Measurements from ENCODE around the gene WFDC5.
A peak's percentile ranks its signal among the peaks of the same experiment; 100 is the strongest.

The WFDC5 gene

DNA sequence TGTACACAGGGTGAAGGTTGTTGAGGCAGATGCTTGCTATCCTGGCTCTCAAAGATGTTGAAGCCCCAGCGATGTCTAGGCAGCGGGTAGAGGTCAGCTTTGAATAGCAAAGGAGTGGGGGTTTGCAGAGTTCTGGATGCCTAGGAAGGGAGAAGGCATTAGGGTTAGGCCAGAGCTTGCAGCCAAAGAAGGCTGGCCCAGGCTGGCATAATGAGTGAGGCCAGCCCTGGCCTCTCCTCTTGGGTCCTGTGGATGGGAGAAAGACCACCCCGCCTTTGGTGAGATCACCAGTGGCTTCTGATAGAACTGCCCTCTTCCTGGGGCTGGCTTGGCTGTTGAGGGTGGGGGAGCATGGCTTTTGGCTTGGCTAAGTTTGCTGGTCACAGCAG is 406 bp upstream of the WFDC5 start:
- DNase-seq (ENCODE audit: low spot score): no peak

DNA sequence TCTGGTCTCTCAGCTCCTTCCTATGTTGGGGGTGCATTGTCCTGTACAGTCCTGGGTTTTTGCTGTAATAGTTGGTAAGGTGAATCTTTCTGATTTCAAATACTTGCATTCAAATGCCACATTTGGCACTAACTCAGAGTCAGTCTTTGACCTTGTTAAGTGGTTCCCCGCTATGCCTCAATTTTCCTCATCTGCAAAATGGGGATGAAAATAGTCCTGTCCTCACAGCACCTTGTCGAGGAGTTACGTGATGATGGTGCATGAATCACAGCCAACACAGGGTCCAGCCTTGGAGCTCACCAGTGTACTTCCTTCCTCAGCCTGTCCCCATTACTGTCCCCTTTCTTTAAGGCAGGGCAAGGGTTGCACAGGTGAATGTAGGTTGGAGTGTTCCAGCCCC is 1.1 kb downstream of the WFDC5 start:
- no peak for DNase-seq (ENCODE audit: low spot score)

DNA sequence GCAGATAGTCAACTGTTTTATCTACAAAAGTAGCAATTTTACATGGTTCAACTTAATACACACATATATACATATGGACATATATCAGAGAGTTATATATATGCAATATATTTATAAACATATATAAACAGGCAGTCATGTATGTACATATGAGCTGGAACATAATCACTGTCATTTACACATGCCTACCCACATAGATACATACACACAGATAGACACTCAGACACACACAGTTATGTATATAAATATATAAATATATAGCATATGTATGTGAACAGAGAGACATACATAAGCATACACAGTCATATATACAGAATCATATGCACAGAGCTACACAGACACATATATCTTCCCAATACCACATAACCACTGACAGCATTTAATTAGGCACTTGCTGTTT is 2.2 kb downstream of the WFDC5 start:
- DNase-seq (ENCODE audit: low spot score): no peak

DNA sequence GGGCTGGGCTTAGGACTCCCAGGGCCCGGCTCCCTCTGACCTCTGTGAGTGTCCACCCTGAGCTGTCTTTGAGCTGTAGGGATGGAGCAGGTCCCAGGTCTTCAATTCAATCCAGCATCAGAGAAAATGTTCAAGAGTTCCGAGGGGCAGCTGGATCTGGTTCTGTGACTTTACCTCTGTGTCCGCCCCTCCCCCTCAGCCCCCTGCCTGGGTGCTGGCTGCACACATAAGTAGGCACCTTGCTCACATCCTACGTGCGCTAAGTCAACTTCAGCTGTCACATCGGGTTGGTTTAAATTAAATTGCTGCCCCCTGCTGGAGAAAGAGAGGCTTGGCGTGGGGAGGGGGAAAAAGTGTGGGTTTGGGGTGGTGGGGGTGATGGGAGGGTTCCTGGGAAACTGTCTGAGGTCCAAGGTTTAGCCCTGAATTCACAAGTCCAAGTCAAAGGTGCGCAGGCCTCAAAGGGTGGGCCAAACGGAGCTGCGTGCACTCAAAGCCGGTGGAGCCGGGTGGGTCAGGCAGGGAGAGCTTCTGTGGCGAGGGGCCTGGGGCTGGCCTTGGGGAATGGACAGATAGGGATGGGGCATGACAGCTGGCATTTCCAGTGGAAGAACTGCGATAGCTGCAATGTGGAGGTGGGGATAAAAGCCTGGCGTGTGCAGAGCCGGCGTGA is 3.0 kb downstream of the WFDC5 start:
- DNase-seq (ENCODE audit: low spot score): peak; percentile 39

DNA sequence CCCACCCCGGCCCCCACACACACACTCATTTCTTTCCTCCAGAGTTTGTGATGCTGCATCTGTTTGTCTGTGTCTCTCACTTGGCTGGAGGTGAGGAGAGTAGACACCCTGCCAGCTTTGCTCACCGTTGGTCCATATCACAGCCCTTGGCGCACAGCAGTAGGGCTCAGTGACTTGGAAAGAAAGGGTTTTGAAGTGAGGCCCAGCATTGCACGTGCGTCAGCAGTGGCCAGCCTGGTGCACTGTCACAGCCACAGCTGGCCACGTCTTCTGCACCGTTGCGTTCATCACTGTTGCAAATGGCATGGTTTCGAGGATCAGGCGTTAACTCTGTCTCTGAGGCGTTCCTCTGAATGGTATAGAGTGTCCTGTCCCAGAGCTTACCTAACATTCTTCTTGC is 3.7 kb downstream of the WFDC5 start:
- no peak for DNase-seq (ENCODE audit: low spot score)

DNA sequence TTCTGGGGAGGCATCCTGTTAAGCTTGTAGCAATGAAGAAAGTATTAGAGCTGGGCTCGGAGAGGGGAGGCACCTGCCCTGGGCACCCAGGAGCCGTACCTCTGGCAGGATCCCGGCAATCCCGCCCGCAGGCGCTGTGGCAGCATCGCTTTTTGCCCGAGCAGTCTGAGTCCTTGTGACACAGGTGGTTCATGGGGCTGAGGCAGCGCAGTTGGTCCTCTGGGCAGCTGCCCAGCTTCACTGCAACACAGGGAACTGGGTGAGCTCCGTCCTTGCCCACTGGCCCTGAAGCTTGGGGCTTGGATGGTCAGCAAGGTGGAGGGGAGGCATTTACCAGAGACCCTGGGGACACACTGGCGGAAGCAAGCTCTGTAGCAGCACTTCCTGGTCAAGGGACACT is 4.7 kb downstream of the WFDC5 start:
- no peak for DNase-seq (ENCODE audit: low spot score)

DNA sequence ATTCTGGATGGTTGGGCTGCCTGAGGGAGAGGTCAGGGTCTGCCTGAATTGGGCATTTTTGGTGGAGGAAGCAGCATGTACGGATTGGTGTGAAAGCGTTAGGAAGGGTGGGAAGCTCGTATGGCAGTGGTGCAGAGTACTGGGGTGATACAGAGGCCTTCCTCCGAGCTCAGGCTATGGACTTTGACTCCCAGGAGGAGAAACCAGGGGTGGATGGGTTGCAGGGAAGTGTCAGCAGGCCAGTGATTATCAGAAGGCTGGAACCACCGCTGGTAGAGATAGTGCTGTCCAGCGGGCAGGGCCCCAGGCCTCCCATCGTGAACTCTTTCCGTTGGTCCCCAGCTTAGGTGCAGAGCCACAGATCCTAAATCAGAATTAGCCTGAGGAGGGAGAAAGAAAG is 5.3 kb downstream of the WFDC5 start:
- DNase-seq (ENCODE audit: low spot score): no peak

DNA sequence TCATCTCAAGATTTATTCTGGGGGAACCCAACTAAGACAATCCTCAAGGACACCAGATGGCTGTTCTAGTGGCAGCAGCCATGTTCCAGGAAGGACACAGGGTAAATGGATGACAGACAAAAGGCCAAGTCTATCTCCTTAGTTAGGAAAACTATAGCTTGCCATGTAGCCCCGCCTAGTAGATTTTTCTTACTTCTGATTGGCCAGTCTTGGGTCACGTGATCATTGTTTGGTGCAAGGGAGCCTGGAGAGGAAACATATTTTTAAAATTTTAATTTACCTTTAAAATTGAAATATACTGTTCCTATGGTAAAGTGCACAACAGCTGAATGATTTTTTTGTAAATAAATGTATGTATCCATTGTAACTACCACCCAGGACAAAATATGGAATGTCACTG is 9.7 kb downstream of the WFDC5 start:
- no peak for DNase-seq (ENCODE audit: low spot score)

DNA sequence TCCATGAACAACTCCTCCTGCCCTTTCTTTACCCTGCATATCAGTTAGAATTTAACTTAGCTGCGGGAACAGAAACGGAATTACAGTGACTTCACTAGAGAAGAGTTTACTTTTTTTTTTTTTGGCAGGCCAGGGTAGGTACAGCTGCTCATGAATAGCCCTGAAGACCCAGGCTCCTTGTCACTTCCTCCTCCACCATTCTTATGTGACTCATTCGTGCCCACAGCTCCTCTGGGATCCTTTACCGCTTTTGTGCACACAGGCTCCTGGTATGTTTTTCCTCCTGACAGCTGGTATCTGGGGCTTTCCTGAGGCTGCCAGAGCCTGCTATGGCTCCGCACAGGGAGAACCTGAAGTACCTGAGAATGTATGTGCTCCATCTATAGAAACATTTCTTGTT is 10.2 kb downstream of the WFDC5 start:
- peak; percentile 44 for DNase-seq (ENCODE audit: low spot score)

DNA sequence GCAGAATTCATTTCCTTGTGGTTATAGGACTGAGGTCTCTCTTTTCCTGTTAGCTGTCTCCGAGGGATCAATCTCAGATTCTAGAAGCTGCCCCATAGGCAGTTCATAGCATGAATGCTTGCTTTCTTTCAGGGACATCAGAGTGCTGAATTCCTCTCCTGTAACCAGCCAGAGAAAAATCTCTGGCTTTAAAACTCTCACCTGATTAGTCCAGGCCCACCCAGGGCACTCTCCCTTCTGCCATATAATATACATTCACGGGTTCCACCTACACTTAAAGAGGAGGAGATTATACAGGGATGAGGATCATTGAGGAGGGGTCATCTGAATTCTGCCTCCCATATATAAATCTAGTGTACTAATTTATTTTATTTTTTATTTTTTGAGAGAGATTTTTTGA is 11.9 kb downstream of the WFDC5 start:
- DNase-seq (ENCODE audit: low spot score): no peak

DNA sequence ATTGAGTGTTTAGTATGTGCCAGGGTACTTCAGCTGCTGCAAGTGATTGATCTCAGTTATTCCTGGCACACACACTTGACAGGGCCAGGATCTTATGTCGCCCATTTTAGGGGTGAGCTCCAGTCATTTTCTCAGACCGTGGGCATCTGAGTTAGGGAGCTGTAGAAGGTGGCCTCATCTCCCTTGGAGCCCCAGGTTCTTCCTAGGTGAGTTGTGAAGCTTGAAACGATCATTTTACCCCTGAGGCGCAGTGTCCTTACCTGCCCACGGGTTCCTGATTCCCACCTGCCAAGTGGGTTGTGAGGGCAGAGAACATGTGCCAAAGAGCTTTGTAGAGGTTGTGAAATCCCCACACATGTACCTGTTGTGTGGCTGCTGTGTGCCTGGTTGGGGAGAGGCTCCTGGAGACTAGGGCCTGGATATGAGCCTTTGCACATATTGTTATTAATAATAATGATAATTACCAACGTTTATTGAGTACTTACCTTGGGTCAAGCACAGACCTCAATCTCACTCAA is 13.6 kb downstream of the WFDC5 start:
- DNase-seq (ENCODE audit: low spot score): no peak

DNA sequence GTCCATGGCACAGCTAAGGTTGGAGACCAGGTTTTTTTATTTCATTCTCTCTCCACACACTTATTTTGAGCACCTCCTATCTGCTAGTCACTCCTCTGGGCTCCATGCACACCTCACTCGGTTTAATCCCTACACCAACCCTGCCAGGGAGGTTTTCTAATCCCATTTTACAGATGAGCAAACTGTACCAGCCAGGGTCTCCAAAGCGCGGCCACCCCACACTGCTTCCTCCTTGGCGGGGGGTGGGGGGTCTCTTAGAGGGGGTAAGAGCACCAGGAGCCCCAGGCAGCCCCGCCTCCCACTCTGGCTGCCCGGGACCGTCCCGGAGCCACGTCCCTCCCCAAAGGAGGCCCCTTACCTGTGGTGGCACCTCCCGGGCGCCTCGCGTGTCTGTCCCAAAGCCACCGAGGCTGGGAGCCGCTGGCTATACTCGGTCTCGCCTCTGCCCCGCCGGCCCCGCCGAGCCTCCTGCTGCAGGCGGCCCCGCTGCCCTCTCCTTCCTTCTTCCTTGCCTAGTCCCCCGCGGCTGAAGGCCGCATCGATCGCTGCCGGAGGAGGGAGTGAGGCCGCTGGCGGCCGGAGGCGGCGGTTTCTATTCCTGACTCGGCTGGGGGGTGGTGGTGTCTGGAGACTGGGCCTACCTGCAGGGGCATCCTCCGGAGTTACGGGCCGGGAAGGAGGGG is 14.3 kb downstream of the WFDC5 start, which contains the start of gene KCNS1:
Gene KCNS1 (minus strand): TSS at position 565 of the 683 bp plus-strand sequence. CDS start 1,891 bp downstream, outside the sequence.
- peak; percentile 64 for DNase-seq (ENCODE audit: low spot score)

DNA sequence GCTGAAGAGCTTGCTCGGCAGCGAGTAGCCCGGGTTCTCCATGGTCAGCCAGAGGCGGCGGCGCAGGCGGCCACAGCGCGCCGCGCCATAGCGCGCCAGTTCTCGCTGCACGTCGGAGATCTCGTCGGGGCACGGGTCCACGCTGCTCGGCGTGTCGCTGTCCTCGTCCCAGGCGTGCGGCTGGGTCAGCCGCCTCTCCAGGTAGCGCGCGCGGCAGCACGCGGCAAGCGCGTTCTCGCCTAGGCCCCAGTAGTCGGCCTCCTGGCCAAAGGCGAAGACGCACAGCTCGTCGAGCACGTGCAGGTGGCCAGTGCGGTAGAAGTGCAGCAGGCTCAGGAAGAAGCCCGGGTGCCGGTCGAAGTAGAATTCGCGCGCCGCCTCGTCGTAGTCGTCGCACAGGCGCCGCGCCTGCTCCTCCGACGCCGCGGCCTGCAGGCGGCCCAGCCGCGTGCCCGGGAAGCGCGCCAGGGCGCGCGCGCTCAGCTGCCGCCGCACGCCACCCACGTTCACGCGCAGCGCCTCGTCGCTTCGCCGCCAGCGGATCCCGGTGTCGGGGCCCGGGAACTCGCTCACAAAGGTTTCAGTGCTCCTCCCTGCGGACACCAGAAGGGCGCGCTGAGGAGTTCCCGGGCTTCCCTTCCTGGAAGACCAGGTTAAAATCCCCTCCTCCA is 16.7 kb downstream of the WFDC5 start:
- peak; percentile 46 for DNase-seq (ENCODE audit: low spot score)

DNA sequence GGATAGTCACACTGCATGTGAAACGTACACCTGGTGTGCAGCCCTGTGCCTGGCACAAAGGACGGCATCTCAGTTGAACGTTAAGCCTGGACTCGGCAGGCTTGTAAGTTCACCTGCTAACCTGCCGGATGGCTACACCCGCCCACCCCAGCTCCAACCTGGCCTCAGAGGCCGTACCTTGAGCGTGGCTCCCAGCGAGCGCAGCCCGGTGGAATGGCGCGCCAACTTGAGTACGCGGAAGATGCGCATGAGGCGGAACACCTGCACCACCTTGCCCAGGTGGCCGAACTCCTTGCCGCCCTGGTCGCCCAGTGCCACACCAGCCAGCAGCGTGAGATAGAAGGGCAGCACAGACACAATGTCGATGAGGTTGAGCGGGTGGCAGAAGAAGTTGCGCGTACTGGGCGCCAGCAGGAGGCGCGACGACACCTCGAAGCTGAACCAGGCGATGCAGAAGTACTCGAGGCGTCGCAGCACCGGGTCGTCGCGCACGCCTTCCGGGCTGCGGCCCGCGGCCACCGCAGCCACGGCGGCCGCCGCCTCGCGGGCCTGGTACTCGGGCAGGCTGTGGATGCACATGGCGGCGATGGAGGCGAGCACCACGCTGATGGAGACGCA is 17.4 kb downstream of the WFDC5 start:
- DNase-seq (ENCODE audit: low spot score): peak; percentile 61

DNA sequence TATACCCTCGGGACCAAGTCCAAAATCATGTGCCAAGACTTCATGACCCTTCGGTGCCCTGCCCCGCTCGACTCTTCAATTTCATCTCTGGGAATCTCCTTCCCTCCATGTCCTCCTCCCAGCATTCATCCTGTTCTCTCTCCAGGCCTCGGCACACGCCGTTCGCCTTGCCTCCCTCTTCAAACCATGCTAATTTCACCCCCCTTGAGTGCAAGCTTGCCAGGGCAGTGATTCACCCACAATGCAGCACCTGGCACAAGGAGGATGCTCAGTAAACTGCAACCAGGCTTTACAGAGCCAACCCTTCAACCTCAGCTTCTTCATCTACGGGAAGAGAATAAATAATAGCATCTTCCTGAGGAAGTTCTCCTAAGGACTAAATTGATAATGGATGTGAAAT is 18.2 kb downstream of the WFDC5 start:
- DNase-seq (ENCODE audit: low spot score): no peak

DNA sequence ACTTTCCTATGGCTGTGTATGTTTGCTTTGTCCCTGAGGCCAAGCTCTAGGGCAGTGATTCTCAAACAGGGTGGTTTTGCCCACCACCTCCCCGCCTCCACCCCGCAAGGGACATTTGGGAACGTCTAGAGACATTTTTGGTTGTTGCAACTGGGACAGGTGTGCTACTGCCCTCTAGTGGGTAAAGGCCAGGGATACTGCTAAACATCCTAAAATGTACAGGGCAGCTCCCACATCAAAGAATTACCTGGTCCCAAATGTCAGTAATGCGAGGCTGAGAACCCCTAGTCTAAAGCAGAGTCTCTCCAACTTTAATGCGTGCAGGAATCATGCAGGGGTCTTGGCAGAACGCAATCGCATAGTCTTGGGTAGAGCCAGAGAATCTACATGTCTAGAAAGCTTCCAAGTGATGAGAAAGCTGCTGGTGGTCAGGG is 19.2 kb downstream of the WFDC5 start:
- DNase-seq (ENCODE audit: low spot score): peak; percentile 74

DNA sequence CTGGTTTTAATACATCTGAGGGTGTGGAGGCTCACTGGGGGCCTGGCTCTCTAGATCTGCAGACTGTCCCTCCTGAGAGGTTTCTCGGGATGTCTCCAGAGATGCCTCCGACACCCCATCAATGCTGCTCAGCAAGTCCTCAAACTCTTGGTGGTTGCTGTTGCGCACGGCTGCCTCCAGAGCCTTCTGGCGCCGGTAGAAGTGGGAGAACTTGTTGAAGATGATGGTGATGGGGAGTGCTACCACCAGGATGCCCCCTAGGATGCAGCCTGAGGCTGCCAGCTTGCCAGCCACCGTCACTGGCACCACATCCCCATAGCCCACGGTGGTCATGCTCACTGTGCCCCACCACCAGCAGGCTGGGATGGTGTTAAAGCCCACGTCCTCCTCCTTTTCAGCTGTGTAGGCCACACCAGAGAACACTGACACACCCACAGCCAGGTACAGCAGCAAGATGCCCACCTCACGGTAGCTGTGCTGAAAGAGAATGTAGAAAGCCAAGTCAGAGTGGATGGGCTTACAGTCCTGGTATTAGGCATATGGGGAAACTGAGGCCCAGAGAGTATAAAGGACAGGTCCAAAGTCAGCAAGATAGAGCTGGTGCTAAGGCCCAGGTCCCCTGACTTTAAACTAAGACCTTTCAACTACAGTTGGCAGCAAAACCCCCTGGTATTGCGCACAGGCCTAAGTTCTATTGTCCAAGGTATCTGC is 20.0 kb downstream of the WFDC5 start:
- DNase-seq (ENCODE audit: low spot score): no peak

DNA sequence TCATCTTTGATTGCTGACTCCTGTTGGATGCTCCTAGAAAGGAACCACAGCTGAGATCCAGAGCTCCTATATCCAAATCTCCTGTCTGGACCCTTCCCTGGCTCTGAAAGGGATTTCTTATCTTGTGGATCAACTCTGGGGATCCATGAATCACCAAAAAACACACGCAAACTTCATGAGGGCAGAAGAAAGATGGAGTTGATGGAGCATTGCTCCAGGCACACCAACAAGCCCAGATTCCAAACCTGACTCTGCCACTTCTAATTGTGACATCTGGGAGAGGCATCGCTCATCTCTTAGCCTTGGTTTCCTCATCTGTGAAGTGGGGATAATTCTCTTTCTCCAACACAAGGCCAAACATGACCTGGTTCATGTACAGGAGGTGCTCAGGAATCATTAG is 20.8 kb downstream of the WFDC5 start:
- no peak for DNase-seq (ENCODE audit: low spot score)

DNA sequence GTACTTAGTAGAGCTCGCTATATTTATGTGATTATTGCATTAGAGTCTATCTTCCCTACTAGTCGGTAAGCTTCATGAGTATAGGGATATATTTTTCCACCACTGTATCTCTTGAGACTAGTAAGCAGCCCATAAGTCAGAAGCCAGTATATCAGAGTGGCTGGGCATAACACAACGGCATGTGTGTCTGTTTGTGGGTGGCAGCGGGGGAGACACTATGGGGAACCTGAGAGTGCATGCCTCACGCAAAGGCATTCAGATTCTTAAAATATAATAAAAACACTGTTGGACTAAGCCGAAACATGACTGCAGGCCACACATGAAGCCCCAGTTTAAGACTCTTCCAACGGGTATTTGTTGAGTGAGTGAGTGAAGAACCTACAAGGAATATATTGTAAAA is 22.1 kb downstream of the WFDC5 start:
- no peak for DNase-seq (ENCODE audit: low spot score)

DNA sequence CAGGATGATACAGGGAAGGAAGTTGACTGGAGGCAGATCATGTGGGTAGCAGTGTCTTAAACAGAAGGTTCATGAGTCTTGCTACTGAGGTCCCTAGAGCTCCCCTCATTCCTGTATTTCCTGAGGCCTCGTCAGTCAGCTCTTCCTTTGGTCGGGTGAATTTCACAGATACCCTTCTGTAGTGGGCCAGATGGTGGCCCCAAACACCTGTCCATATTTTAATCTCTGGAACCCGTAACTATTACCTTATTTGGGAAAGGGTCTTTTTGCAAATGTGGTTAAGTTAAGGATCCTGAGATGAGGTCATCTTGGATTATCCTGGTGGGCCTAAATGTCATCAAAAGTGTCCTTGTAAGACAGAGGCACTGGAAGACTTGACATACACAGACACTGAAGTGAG is 23.6 kb downstream of the WFDC5 start:
- no peak for DNase-seq (ENCODE audit: low spot score)

DNA sequence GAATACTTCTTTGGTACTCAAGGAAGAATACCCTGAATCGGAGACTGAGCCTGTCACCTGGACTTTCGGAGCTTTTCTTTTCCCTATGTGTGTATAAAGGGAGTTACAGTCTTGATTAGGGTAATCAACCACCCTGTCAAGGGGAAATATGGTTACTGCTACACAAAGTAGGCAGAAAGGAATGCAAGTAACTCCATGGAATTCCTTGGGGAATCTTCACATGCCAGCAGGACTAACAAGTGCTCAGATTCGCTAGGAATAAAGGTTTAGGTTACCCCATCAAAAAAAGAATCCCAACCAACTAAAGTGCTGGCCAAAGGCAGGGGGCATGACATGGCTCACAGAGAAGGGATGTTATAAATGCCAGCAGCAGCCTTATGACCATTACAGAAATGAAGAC is 24.5 kb downstream of the WFDC5 start:
- DNase-seq (ENCODE audit: low spot score): peak; percentile 52

DNA sequence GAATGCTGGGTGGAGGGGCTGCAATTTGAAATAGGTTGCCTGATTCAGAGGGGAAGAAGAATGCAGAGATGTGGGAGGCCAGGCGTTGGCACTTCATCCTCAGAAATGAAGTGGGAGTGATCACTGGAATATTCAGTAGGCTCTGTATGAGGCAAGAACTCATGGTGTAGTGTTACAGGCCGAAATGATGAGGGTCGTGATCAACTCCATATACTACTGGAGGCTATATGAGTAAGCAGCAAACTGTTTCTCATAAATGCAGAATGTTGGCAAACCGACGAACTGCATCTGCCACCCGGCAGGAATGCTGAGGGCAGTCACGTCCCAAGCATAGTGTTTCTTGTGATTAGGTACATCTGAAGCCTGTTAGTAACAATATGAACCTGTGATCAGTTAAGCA is 26.7 kb downstream of the WFDC5 start:
- peak; percentile 71 for DNase-seq (ENCODE audit: low spot score)

Measured in GM03348 (cell line).